Femur (tissue), 1 donor: ENCODE results near the gene ARL1.
"Not testable (repeated sequence)": the region's sequence is repeated elsewhere in the genome, so short reads cannot be mapped to it uniquely, and the experiment has no call there.

ENCODE experiments used
- DNase-seq: peaks from one replicate; pipeline ENCODE4 v3.0.0-alpha.2; 2017

Gene ARL1

GRCh38 chr12:101407436-101408345 is at the start of gene ARL1:
Gene ARL1, minus strand, starts transcription at chr12:101407772. Its CDS starts 127 bp downstream, at chr12:101407645.
- peak; percentile 94 for DNase-seq

GRCh38 chr12:101455685-101456084 is 48.1 kb upstream of the ARL1 start:
- DNase-seq = no peak

- no peak for DNase-seq
Observed at GRCh38 chr12:101441461-101442224, 34.1 kb upstream of the ARL1 start.

- DNase-seq = no peak
Observed at GRCh38 chr12:101439236-101439635, 31.7 kb upstream of the ARL1 start.

- DNase-seq = no peak
Observed at GRCh38 chr12:101436136-101436535, 28.6 kb upstream of the ARL1 start.

- no peak for DNase-seq
Observed at GRCh38 chr12:101430456-101430855, 22.9 kb upstream of the ARL1 start.

- DNase-seq = no peak
Observed at GRCh38 chr12:101424620-101425019, 17.0 kb upstream of the ARL1 start.

GRCh38 chr12:101422066-101422465 is 14.5 kb upstream of the ARL1 start:
- DNase-seq = not testable (repeated sequence)

GRCh38 chr12:101415228-101415627 is 7.7 kb upstream of the ARL1 start:
- no peak for DNase-seq

- no peak for DNase-seq
Observed at GRCh38 chr12:101414533-101415119, 7.1 kb upstream of the ARL1 start.

GRCh38 chr12:101410169-101410568 is 2.6 kb upstream of the ARL1 start:
- not testable (repeated sequence) for DNase-seq

- no peak for DNase-seq
Observed at GRCh38 chr12:101407049-101407435, 530 bp downstream of the ARL1 start.

- DNase-seq = not testable (repeated sequence)
Observed at GRCh38 chr12:101391181-101391580, 16.4 kb downstream of the ARL1 start.

GRCh38 chr12:101379149-101379548 is 28.4 kb downstream of the ARL1 start:
- DNase-seq = no peak

GRCh38 chr12:101375573-101375972 is 32.0 kb downstream of the ARL1 start:
- DNase-seq = no peak

- DNase-seq = no peak
Observed at GRCh38 chr12:101372431-101372830, 35.1 kb downstream of the ARL1 start.

GRCh38 chr12:101368016-101368415 is 39.6 kb downstream of the ARL1 start:
- DNase-seq = no peak

GRCh38 chr12:101361455-101361854 is 46.1 kb downstream of the ARL1 start:
- no peak for DNase-seq

GRCh38 chr12:101356794-101357193 is 50.8 kb downstream of the ARL1 start:
- DNase-seq = no peak

GRCh38 chr12:101351682-101352081 is 55.9 kb downstream of the ARL1 start:
- DNase-seq = no peak

- DNase-seq = no peak
Observed at GRCh38 chr12:101343893-101344292, 63.7 kb downstream of the ARL1 start.
